ENCODE measurements around the gene ZDHHC11B. TPM values are rescaled to one million over a fixed set of nuclear protein-coding genes. Genes with fewer than 3 reads are reported as not detected.

The ZDHHC11B gene
- total RNA-seq, 5 donors from 2014 or later (not counting 1 experiment from before 2014, with no cell fraction given) = 2.1 to 20.6 (median 3.6) TPM

DNA sequence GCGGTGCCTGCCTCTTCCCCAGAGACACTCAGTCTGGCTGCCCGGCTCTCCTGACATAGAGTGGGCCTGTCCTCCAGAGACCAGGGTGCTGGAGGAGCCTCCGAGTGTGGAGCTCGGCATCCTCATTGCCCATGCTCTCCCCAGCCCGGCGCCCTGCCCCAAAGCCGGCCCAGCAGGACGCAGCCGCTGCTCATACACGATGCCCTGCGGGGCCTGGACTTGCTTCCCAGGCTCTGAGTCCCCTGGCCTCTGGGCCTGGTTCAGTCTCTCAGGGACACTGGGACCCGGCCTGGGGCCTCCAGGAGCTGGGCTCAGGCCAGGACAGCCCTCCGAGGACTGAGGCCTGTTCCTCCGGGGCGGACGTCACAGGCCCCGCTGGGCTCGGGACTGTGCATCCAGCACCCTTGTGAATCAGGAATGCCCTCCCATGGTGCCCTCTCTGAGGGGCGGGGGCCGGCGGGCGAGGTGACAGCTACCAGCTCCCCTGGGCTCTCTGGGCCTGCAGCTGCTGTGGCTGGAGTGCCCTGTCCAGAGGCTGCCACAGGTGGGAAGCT lies 114.6 kb downstream of the ZDHHC11B start:
- peaks cover 4 to 35% of the 10 kb centered on the region in 2 experiments for H3K4me1 ChIP-seq (ENCODE audit: control insufficient read depth in 1 of 2, extremely low read depth in 1 of 2, insufficient read depth in 2 of 2, low read length in 2 of 2)
- 84% methylated on average over 22 of the region's 22 CpGs for WGBS (ENCODE audit: insufficient coverage)
- H3K27ac ChIP-seq (ENCODE audit: low read length) = no peak overlapping the region
- peaks cover 5% of the 10 kb centered on the region for H3K36me3 Mint-ChIP-seq
- ChIA-PET CTCF (interaction anchor here in 1 of 2 donors (1.2 kb wide), 1 partner anchor 230 kb away, joined by 3 read pairs; no protein-coding TSS in a partner anchor), POLR2A (no interaction called here)
- H3K4me1 Mint-ChIP-seq = peaks cover 11 to 19% (median 18%) of the 10 kb centered on the region in 3 donors
- H3K36me3 ChIP-seq (ENCODE audit: control insufficient read depth in 2 of 2, extremely low read depth in 1 of 2, insufficient read depth in 1 of 2, low read length in 1 of 2) = peaks cover 9% of the 10 kb centered on the region in 2 donors
- no peaks in the 10 kb centered on the region for H3K9me3 Mint-ChIP-seq
- H3K27ac Mint-ChIP-seq = no peak overlapping the region
- no peaks in the 10 kb centered on the region for H3K9me3 ChIP-seq
- ATAC-seq (replicated peaks in 1 of 4) (no peak), DNase-seq (no peak)
- no peaks in the 10 kb centered on the region for H3K27me3 Mint-ChIP-seq
- H3K4me3 Mint-ChIP-seq = no peak overlapping the region
- no peak overlapping the region for H3K4me3 ChIP-seq (ENCODE audit: control insufficient read depth in 1 of 2, extremely low read depth in 1 of 2, low read length in 1 of 2)
- peaks cover 0 to 32% of the 10 kb centered on the region in 2 experiments for H3K27me3 ChIP-seq (replicated peaks in 1 of 2; ENCODE audit: control insufficient read depth in 2 of 2, extremely low read depth in 1 of 2, insufficient read depth in 2 of 2, low read length in 1 of 2)

DNA sequence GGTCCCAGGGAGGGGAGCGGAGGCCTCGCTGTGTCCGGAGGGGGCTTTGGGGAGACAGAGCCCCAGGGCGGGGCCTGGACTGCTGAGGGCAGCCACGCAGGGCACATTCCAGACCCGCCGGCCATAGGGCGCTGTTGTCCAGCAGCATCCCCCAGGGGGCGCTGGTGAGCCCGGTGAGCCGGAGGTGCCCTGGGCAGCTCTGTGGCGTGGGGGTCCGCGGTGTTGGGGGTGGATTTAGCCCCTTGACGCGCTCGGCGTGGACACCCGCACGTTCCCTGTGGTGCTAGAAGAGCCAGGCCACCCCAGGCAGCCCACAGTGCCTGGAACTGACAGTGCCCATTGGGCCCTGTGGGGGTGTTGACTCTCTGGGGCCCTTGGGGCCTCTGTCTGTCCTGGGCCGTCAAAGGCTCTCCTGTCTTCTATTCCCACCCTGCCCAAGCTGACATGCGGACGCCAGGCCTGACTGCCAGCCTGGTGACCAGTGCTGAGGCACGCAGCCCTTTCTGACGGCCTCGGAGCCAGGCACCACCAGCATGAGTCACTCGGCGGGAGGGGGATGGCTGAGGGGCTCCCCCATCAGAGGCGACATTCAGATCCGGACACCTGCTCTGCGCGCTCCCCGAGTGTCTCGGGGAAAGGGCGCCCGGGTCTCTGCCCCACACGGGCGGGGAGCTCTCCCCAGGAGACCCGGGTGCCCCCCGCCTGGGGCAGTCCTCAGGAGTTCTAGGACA lies 115.3 kb downstream of the ZDHHC11B start:
- CTCF ChIA-PET = interaction anchor here in 1 of 2 donors (1.2 kb wide), 1 partner anchor 231 kb away, joined by 3 read pairs; no protein-coding TSS in a partner anchor

DNA sequence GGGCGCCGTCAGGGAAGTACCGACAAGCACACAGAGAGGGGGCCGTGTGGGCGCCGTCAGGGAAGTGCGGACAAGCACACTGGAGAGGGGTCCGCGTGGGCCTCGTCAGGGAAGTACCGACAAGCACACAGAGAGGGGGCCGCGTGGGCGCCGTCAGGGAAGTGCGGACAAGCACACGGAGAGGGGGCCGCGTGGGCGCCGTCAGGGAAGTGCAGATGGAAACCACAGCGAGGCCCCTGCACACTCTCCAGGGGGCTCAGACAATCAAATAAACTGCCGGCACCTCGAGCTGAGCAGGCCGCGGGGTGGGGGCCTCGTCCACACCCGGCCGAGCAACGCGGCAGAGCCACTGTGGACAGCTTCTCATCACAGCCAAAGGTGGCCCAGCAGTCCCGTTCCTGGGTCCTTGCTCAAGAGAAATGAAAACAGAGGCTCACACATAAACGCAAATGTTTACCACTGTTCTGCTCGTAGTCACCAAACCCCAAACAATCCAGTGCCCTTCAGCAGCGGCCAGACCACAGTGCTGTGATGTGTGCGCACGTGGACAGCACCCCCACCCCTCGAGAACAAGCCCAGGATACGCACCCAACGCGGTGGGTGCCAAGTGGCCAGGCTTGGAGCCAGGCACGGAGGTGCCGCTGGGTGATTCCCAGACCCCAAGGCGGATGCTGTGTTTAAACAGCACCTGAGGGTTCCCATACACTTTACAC lies 116.1 kb downstream of the ZDHHC11B start:
- ChIA-PET POLR2A (interaction anchor here in 1 of 2 donors (0.6 kb wide), 1 partner anchor 79 kb away, joined by 3 read pairs; no protein-coding TSS in a partner anchor), CTCF (no interaction called here)
- H3K9me3 Mint-ChIP-seq = no peaks in the 10 kb centered on the region
- no peak for DNase-seq
- Histone ChIP-seq H3K27me3 (replicated peaks in 1 of 2; ENCODE audit: control insufficient read depth in 2 of 2, extremely low read depth in 1 of 2, insufficient read depth in 2 of 2, low read length in 1 of 2) (peaks cover 0 to 18% of the 10 kb centered on the region in 2 experiments), H3K4me1 (ENCODE audit: control insufficient read depth in 1 of 2, extremely low read depth in 1 of 2, insufficient read depth in 2 of 2, low read length in 2 of 2) (peaks cover 3 to 22% of the 10 kb centered on the region in 2 experiments), H3K9me3 (no peaks in the 10 kb centered on the region), H3K4me3 (ENCODE audit: control insufficient read depth in 1 of 2, extremely low read depth in 1 of 2, low read length in 1 of 2) (no peak overlapping the region), H3K27ac (ENCODE audit: low read length) (no peak overlapping the region), H3K36me3 (ENCODE audit: control insufficient read depth in 2 of 2, extremely low read depth in 1 of 2, insufficient read depth in 1 of 2, low read length in 1 of 2) (peaks cover 17 to 19% of the 10 kb centered on the region in 2 donors)
- ATAC-seq (replicated peaks in 1 of 4) = no peak
- peaks cover 5% of the 10 kb centered on the region for H3K36me3 Mint-ChIP-seq
- H3K4me1 Mint-ChIP-seq = peaks cover 11 to 17% (median 14%) of the 10 kb centered on the region in 3 donors
- WGBS (ENCODE audit: insufficient coverage) = 84% methylated on average over 40 of the region's 44 CpGs
- H3K27me3 Mint-ChIP-seq = no peaks in the 10 kb centered on the region
- no peak overlapping the region for H3K27ac Mint-ChIP-seq
- H3K4me3 Mint-ChIP-seq = no peak overlapping the region

More for the DNA sequence above, 115.3 kb downstream of the ZDHHC11B start:
- DNase-seq (peak in 17 of 35 experiments; percentile 18 to 67 (median 39)), ATAC-seq (replicated peaks in 1 of 4) (peak in 1 of 4 experiments; percentile 20)
- H3K9me3 Mint-ChIP-seq = no peaks in the 10 kb centered on the region
- H3K9me3 ChIP-seq = no peaks in the 10 kb centered on the region
- WGBS (ENCODE audit: insufficient coverage) = 73% methylated on average over 30 of the region's 40 CpGs
- H3K36me3 ChIP-seq (ENCODE audit: control insufficient read depth in 2 of 2, extremely low read depth in 1 of 2, insufficient read depth in 1 of 2, low read length in 1 of 2) = peaks cover 13 to 15% of the 10 kb centered on the region in 2 donors
- no peak overlapping the region for H3K4me3 Mint-ChIP-seq
- no peaks in the 10 kb centered on the region for H3K27me3 Mint-ChIP-seq
- peaks cover 5% of the 10 kb centered on the region for H3K36me3 Mint-ChIP-seq
- peaks cover 11 to 19% (median 18%) of the 10 kb centered on the region in 3 donors for H3K4me1 Mint-ChIP-seq
- H3K27ac Mint-ChIP-seq = no peak overlapping the region
- no peak overlapping the region for H3K4me3 ChIP-seq (ENCODE audit: control insufficient read depth in 1 of 2, extremely low read depth in 1 of 2, low read length in 1 of 2)
- peaks cover 0 to 26% of the 10 kb centered on the region in 2 experiments for H3K27me3 ChIP-seq (replicated peaks in 1 of 2; ENCODE audit: control insufficient read depth in 2 of 2, extremely low read depth in 1 of 2, insufficient read depth in 2 of 2, low read length in 1 of 2)
- peaks cover 4 to 31% of the 10 kb centered on the region in 2 experiments for H3K4me1 ChIP-seq (ENCODE audit: control insufficient read depth in 1 of 2, extremely low read depth in 1 of 2, insufficient read depth in 2 of 2, low read length in 2 of 2)
- H3K27ac ChIP-seq (ENCODE audit: low read length) = no peak overlapping the region
- POLR2A ChIA-PET = interaction anchor here in 1 of 2 donors (0.6 kb wide), 1 partner anchor 80 kb away, joined by 3 read pairs; no protein-coding TSS in a partner anchor

DNA sequence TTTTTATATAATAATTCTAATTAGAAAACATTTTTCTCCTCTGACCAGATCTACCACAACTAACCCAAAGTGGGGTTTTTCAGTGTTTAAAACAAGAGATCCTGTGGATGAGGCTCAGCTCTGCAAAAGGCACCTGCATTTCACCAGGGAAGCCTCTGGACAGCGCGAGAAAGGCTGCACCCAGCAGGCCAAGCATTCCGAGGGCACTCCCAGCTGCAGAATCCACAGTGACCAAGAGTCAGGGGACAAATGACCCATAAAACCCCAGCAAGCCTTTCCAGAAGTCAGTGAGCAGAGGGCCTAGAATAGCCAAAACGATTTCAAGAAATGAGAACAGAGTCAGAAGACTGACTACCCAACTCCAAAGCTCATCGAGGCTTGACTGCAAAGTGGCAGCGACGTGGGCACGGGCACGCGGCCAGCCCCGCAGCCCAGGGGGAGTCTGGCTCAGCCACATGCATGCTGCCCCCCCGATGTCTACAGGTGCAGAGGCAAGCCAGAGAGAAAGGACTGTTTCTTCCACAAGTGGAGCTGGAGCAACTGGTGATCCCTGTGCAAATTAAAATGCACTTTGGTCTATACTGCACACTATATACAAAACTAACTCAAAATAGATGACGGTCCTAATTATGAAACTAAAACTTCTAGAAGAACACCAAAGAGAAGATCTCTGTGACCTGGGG lies 117.6 kb downstream of the ZDHHC11B start:
- 96% methylated on average over 12 of the region's 13 CpGs for WGBS (ENCODE audit: insufficient coverage)
- H3K4me1 Mint-ChIP-seq = peaks cover 0 to 4% (median 2%) of the 10 kb centered on the region in 3 donors
- no peaks in the 10 kb centered on the region for H3K9me3 Mint-ChIP-seq
- Histone ChIP-seq H3K27me3 (replicated peaks in 1 of 2; ENCODE audit: control insufficient read depth in 2 of 2, extremely low read depth in 1 of 2, insufficient read depth in 2 of 2, low read length in 1 of 2) (peaks cover 0 to 4% of the 10 kb centered on the region in 2 experiments), H3K27ac (ENCODE audit: low read length) (no peak overlapping the region), H3K4me3 (ENCODE audit: control insufficient read depth in 1 of 2, extremely low read depth in 1 of 2, low read length in 1 of 2) (no peak overlapping the region), H3K9me3 (no peaks in the 10 kb centered on the region), H3K36me3 (ENCODE audit: control insufficient read depth in 2 of 2, extremely low read depth in 1 of 2, insufficient read depth in 1 of 2, low read length in 1 of 2) (peaks cover 17 to 21% of the 10 kb centered on the region in 2 donors), H3K4me1 (ENCODE audit: control insufficient read depth in 1 of 2, extremely low read depth in 1 of 2, insufficient read depth in 2 of 2, low read length in 2 of 2) (peaks cover 0 to 7% of the 10 kb centered on the region in 2 experiments)
- POLR2A ChIA-PET = no interaction called here
- no peak overlapping the region for H3K27ac Mint-ChIP-seq
- CTCF ChIA-PET = interaction anchor here in 1 of 2 donors (0.6 kb wide), 1 partner anchor 237 kb away, joined by 3 read pairs; no protein-coding TSS in a partner anchor
- H3K4me3 Mint-ChIP-seq = no peak overlapping the region
- no peaks in the 10 kb centered on the region for H3K27me3 Mint-ChIP-seq
- DNase-seq = no peak
- H3K36me3 Mint-ChIP-seq = peaks cover 5% of the 10 kb centered on the region
- ATAC-seq (replicated peaks in 1 of 4) = no peak

DNA sequence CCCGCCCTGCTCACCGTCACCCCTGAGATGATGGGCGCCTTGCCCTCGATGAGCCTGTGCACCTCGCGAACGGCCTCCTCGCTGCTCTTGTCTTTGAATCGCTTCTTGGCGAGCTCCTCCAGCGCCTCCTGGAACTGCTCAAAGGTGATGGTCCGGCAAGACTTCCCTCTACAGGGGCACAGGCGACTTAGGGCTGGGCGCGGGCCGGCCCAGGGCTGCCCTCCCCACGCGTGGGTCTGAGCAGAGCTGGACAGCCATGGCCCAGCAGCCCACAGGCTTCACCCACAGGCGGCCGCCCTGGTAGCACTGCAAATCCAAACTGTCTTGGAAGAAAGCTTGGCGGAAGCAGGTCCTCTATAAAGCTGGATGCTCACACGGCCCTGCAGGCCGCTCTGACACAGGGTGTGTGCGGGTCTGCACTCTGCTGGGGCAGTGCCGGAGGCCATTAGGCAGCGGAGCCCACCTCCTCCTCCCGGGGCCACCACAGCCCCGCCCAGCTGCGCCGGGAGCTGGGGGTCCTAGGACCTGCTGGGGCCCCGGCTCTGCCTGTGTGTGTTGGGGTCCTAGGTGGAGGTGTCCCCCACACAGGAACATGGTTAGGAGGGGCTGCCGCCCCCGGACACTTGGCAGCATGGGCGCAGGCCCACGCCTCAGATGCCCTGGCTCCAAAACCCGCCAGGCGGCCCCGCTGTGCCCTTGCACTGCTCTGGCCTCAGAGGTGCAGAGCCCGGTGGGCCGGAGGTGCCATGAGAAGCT lies 118.4 kb downstream of the ZDHHC11B start:
- Histone ChIP-seq H3K27me3 (replicated peaks in 1 of 2; ENCODE audit: control insufficient read depth in 2 of 2, extremely low read depth in 1 of 2, insufficient read depth in 2 of 2, low read length in 1 of 2) (no peaks in the 10 kb centered on the region), H3K4me3 (ENCODE audit: control insufficient read depth in 1 of 2, extremely low read depth in 1 of 2, low read length in 1 of 2) (no peak overlapping the region), H3K36me3 (ENCODE audit: control insufficient read depth in 2 of 2, extremely low read depth in 1 of 2, insufficient read depth in 1 of 2, low read length in 1 of 2) (peaks cover 20 to 24% of the 10 kb centered on the region in 2 donors), H3K4me1 (ENCODE audit: control insufficient read depth in 1 of 2, extremely low read depth in 1 of 2, insufficient read depth in 2 of 2, low read length in 2 of 2) (no peaks in the 10 kb centered on the region), H3K9me3 (no peaks in the 10 kb centered on the region), H3K27ac (ENCODE audit: low read length) (no peak overlapping the region)
- ChIA-PET POLR2A (no interaction called here), CTCF (interaction anchor here in 1 of 2 donors (0.6 kb wide), 1 partner anchor 238 kb away, joined by 3 read pairs; no protein-coding TSS in a partner anchor)
- ATAC-seq (replicated peaks in 1 of 4) = no peak
- 97% methylated on average over 33 of the region's 40 CpGs for WGBS (ENCODE audit: insufficient coverage)
- no peaks in the 10 kb centered on the region for H3K9me3 Mint-ChIP-seq
- no peaks in the 10 kb centered on the region for H3K4me1 Mint-ChIP-seq
- DNase-seq = no peak
- no peaks in the 10 kb centered on the region for H3K27me3 Mint-ChIP-seq
- no peak overlapping the region for H3K27ac Mint-ChIP-seq
- no peak overlapping the region for H3K4me3 Mint-ChIP-seq
- peaks cover 9% of the 10 kb centered on the region for H3K36me3 Mint-ChIP-seq
